Activated naive CD4-positive, alpha-beta T cell treated with Interleukin-2 at 50 U/mL for 16 hours (primary cell): ENCODE measurements around the gene GALNT3.

ENCODE experiments used
- DNase-seq: peaks from one replicate; pipeline ENCODE4 v3.0.0-alpha.2; 2020

The GALNT3 gene

DNA sequence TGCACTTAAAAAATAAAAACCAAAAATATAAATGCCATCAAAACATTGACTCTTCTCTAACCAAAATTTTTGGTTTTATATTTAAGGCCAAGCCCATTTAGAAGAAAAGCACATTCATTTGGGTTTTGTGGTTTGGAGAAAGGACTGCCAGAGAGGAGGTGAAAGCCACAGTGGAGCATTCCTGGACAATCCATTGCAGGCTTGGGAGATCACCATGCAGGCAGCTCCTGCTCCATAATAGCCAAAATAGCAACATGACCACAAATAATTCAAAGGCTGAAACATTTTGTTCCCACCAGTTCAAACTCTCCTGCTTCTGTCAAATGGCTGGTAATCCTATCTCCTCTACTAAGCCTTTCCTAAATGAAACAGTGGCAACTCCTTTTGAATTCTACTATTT is 73.5 kb downstream of the GALNT3 start:
- no peak for DNase-seq

DNA sequence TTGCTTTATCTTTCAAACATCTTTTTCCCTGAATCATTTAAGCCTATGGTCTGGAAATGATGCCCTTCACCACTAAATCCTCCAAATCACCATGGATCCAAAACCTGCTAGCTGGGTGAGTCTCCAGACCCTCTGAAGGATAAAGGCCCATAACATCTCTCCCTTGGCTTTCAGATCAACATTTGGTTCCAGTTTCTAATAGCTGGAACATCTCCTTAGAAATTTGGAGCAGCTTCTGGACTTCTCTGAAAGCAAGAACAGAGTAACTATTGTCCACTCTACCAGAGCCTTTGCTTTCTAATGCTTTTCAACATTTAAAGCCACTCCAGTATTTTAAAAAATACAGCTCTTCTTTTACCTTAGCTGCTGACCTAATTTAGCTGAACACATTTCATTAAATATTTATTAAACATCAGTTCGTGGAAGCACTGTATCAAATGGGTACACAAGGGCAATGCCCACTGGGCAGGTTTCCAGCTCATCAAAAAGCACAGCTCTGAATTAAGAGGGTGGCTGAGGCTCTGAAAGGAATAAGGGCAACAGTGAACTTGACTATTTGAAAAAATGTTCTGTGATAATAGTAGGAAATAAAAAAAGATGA is 75.3 kb downstream of the GALNT3 start:
- DNase-seq: no peak

DNA sequence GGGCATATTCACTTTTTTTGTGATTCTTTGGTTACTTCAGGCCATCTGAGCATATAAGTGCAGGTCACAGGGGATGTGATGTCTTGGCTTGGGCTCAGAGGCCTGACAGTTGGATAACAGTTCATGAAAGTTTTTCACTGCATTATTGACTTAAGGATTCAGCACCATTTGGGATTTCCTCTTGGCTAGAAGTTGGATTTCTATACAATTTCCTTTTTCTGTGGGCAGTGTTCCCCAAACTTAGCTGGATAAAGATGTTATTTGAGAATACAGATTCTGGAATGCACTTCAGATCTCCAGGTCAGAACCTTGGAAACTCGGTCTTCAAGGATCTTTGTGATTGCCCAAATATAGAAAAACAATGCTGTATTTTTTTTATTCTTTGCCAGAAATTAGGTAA is 78.0 kb downstream of the GALNT3 start:
- no peak for DNase-seq

DNA sequence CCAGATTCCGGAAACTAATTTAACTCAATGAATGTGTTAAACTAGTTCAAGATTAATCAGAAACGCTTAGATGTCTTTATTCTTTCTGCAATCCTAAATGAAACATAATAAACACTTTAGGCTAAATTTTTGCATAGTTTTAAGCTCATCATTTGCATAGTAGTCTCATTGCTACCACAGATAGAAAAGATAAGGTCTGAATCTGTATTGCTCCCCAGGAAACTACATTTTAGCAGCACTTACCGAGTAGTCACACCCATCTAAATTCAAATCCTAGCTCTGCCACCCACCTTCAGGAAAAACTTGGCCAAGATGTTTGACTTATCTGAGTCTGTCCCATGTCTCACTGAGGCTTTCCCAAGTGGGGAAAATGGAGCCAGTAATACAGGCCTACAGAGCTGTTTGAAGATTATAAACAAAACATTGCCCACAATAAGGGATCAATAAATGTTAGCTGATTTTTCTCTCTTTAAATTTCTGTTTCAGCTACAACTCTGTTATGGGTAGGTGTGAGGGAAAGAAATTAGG is 87.0 kb downstream of the GALNT3 start:
- DNase-seq: no peak

DNA sequence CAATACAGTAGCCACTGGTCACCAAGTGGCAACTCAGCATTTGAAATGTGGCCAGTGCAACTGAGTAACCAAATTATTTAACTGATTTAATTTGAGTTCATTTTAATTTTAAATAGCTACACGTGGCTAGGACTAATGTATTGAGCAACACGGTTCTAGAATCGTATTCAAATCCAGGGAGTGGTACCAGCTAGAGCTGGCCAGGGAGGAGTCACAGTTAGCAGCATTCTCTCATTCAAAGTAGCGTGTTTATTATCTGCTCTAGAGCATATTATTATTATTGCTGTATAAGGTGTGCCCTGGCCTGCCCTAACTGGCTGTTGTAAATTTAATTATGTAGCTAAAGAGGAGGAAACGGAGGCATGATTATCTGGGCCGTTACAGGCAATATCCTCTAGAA is 92.9 kb downstream of the GALNT3 start:
- no peak for DNase-seq

DNA sequence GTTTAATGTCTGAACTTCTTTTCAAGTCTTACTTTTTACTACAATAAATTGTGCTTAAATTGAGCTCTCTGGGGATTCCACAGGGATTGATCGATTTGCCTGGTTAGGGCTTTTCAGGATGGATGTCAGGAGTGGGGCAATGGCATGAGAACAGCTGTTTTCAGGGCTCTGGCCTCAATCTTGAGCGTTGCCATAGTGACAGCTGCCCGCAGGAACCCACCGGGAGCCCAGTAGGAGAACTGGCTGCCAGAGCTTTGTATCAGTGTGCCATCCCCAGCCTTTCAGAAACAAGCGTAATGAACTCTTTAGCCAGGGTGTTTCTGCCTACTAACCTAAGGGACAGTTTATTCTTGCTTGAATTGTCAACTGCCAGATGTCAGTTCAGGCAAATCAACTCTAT is 93.5 kb downstream of the GALNT3 start:
- DNase-seq: no peak

DNA sequence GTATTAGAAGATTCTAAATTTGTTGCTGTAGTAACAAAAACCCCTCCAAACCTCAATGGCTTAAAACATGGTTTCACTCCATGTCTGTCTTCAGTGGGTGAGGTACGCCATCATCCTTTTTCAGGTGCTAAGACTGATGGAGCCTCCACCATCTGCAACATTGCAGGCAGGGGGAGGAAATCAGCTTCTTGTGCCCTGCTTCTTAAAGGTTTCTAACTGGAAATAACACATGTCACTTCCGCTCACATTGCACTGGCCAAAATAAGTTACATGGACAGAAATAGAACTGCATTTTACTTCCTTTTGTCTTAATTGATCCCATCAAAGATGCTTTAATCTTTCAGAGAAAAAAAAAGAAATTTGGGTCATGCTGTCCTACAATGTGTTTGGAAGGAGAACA is 94.1 kb downstream of the GALNT3 start:
- no peak for DNase-seq

DNA sequence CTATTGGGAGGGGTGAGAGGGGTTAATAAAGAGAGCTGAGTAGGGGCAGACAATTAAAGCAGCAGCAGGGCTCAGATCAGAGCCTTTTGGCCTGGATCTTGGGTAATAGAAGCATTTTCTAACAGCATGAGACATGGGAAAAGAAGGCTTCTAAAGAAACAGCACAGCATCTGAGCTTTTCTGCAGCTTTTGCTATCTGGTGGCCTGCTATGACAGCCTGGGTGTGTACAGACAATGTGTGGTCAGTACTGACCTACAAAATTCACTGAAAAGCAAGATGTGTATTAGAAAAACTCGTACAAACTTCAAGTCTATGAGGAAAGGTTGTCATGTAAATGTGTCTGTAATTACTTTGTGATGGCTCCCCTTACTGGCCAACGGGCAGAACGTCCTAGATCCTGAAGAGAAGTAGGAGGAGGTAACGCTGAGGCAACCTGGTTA is 95.6 kb downstream of the GALNT3 start:
- DNase-seq: no peak

DNA sequence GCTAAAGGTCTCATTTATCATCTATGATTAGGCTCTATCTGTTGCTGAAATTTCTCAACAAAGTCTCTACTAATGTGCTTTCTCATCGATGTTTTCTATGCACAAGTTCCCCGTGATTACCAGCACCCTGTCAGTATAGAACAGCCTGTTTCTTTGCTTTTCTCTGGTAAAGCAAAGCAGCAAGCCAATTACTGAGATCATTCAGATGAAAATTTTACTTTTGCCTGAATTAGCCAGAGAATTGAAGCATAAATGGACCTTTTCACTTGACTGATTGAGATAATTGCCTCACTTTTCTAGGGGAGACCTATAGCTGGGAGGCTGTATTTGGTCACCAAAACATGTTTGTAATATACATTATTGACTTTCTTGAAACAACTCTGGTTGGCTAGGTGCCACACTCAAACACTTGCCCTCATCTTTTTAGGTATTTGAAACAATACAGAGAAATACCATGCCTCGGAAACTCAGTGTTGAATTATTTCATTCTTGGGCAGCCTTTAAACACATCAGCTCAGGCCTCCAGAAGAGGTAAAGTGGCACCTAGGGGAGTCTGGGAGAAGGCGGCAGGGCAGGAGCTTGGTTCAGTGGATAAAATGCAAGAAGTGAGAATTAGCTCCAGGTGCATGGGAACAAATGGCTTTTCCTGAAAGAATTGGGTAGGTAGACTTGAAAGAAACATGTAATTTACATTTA is 96.2 kb downstream of the GALNT3 start:
- no peak for DNase-seq
